GM13977 (cell line): Measurements from ENCODE around the gene HTR4.

ENCODE experiments used
- DNase-seq: peaks from one replicate; pipeline ENCODE4 v3.0.0; 2012; ENCODE audit warnings: low spot score
- in situ Hi-C: fragments of 300-500 bp; cut with MboI; formaldehyde crosslinking; loops from one replicate; pipeline ENCODE4 v1.12.0; 2022; ENCODE audit warnings: low sequenced_read_pairs, low pct_unique_long_range_greater_than_20kb, mixed read lengths, inconsistent platforms; ENCODE audit not compliant: unreplicated experiment
- TF ChIP-seq, protein P1 (sequence below): IDR thresholded peaks from 2 replicates; pipeline ENCODE4 v1.5.1; 2012; ENCODE audit warnings: mild to moderate bottlenecking, control low read depth; ENCODE audit not compliant: insufficient read depth; ENCODE audit errors: extremely low read depth, missing control alignments

Gene HTR4

DNA sequence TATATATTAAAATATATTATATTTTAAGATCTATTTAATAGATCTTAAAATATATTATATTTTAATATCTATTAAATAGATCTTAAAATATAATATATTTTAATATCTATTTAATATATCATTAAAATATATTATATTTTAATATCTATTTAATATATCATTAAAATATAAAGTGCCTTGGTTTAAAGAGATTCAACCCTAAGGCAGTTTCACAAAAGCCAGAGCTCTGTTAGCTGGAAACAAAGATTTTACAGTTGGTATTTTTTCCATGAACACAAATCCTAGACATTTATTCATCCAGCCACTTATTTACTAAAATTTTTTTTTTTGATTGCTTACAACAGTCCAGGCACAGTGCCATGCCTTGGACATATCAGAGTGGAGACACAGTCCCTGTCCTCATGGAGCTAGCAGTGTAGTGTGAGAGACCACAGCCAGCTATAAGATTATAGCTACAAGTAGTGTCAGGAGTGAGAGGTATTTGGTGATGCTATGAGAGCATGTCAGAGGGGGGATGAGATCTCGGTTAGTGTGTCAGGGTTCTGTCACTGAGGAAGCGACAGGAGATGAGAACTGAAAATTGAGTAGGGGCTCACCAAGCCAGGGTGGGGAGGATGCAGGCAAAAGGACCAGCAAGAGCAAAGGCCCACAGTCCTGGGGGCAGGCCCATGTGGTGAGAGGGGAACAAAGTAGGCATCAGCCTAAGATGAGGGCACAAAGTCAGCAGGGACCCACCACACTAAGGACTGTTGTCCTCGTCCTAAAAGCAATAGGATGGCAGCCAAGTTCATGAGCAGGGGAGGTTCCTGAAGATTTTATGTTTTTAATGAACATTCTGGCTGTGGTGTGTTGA lies 196.1 kb downstream of the HTR4 start:
- in situ Hi-C loops, result no loop called here
- no peak for DNase-seq
- TF ChIP-seq, protein P1, sequence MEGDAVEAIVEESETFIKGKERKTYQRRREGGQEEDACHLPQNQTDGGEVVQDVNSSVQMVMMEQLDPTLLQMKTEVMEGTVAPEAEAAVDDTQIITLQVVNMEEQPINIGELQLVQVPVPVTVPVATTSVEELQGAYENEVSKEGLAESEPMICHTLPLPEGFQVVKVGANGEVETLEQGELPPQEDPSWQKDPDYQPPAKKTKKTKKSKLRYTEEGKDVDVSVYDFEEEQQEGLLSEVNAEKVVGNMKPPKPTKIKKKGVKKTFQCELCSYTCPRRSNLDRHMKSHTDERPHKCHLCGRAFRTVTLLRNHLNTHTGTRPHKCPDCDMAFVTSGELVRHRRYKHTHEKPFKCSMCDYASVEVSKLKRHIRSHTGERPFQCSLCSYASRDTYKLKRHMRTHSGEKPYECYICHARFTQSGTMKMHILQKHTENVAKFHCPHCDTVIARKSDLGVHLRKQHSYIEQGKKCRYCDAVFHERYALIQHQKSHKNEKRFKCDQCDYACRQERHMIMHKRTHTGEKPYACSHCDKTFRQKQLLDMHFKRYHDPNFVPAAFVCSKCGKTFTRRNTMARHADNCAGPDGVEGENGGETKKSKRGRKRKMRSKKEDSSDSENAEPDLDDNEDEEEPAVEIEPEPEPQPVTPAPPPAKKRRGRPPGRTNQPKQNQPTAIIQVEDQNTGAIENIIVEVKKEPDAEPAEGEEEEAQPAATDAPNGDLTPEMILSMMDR, result no peak

DNA sequence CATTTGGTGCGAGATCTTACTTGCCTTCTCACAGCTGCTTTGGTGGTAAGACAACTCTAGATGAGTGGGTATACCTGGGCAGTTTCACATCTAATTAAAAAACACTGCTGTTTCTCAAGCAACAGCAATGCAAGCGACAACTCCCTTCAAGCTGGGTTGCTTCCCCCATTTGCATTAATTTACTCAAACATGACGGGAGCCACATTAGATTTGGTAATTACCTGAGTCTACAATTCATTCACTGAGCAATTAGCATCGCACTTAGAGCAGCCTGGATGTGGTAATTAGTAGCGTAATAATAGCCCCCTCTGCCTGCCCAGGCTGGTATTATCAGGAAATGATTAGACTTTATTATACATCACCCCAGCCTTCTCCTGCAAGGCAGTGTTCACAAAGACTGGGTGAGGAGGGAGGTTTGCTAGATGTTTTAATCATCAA lies 197.1 kb downstream of the HTR4 start:
- no peak for DNase-seq
- TF ChIP-seq, protein P1, result no peak

DNA sequence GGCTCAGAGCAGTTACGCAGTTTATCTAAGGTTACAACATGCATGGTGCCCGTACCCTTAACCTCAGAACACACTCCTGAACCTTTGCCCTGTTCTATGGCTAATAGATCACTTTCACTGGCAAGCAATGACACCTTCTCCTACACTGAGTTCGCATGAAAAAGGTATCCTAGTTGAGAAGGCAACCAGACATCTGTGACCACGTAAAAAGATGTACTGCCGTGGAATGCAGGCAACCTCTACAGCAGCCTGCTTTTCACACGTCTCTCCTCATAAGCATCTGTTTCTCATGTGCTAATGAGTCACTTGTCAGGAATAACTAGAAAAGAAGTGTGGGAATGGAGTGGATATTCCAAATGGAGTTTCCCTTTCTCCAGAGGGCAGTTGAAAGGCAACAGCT lies 199.1 kb downstream of the HTR4 start:
- in situ Hi-C loops, result no loop called here
- TF ChIP-seq, protein P1, result no peak
- DNase-seq, result no peak

More for the DNA sequence above, 197.1 kb downstream of the HTR4 start:
- in situ Hi-C loops, result no loop called here

DNA sequence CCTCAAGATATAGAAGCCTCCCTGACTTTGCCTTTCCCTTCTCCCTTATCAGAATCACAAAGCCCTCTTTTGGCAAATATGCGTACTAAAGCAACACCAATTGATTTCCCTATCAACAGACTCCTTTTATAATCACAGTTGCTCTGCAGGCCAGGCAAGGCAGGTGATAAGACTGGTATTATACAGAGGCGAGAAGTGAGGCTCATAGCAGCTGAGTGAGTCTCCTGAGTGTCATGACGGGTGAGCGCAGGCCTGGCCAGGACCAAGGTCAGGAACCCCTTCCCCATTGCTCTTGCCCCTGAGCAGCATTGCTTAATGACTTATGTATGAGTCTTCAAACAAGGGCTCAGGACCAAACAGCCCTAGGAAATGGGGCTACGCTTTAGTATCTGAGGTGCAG lies 199.8 kb downstream of the HTR4 start:
- DNase-seq, result no peak
- in situ Hi-C loops, result no loop called here
- TF ChIP-seq, protein P1, result no peak

DNA sequence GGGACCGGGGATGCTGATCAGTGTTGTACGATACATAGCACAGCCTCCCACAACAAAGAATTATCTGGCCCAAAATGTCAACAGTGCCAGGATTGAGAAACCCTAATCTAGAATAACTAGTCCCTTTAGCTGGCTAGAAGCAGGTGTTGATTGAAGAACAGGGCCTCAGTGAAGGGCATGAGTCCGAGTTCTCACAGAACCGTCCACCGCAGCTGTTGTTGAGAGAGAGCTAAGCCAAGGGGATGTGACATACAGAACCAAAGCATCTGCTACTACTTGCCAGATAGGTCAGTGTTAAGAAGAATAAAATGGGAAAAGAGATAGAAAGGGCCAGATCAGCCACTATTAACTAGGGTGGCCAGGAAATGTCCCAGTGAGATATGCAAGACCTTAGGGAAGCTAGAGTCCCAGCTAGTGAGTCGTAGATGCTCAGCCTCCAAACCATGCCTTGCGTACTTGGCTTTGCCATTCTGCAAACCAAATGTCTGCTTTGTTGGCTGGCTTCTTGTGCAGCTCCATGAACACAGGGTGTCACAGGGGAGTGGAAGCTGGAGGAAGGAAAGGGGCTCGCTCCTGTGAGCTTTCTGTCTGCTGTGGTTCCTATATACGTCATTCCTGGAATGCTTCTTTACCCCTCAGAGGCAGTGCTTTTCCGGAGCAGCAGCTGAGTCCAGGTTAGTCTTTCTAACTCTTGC lies 201.7 kb downstream of the HTR4 start:
- in situ Hi-C loops, result no loop called here
- TF ChIP-seq, protein P1, result no peak
- DNase-seq, result no peak

DNA sequence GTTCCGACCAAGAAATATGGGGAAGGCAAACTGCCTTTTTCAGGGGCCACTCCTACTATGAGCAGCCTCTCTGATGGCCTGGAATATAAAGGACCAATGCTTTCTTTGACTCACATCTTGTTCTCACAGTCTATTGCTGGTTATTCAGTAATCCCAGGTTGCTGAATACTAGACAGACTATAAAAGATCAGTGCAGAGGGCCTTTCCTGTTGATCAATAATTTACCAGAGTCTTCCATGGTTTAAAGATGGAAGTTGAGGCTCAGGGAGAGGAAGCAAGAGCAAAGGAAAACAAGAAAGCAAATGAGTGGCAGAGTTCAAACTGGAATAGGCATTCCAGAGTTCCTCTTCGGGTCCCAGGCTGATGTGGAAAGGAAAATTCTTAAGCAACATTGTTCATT lies 207.7 kb downstream of the HTR4 start:
- in situ Hi-C loops, result no loop called here
- TF ChIP-seq, protein P1, result no peak
- DNase-seq, result no peak
